Breast epithelium (tissue), 4 donors: Measurements from ENCODE around the gene AP4S1. TPM values are rescaled to one million over a fixed set of nuclear protein-coding genes. Genes with fewer than 3 reads are reported as not detected.
"Not testable (repeated sequence)": the region's sequence is repeated elsewhere in the genome, so short reads cannot be mapped to it uniquely, and the experiment has no call there.

Experiments
- DNase-seq, 2 donors: peaks; one replicate each; pipeline ENCODE4 v3.0.0-alpha.2; 2019; ENCODE audit warnings: low spot score in 2 of 2
- H3K27ac ChIP-seq, 2 donors: fragments of 200-600 bp; sonication (generic) in 1 of 2; one replicate each; pipeline ENCODE4 v1.5.1; 2016 to 2019; ENCODE audit warnings: mild to moderate bottlenecking in 1 of 2
- H3K27me3 ChIP-seq, 2 donors: fragments of 200-600 bp; sonication (generic) in 1 of 2; one replicate each; pipeline versions ENCODE4 v1.5.1 to v1.6.0; 2017 to 2019; ENCODE audit warnings: control low read depth in 1 of 2, mild to moderate bottlenecking in 1 of 2
- H3K36me3 ChIP-seq: fragments of 200-600 bp; one replicate; pipeline ENCODE4 v1.5.1; 2019
- H3K4me1 ChIP-seq, 2 donors: fragments of 200-600 bp; sonication (generic); one replicate each; pipeline ENCODE4 v1.5.1; 2016 to 2019; ENCODE audit warnings: control low read depth in 1 of 2
- H3K4me3 ChIP-seq, 3 donors: fragments of 200-600 bp; sonication (generic); 1 replicate in 2 of 3; 2 replicates in 1 of 3; pipeline ENCODE4 v1.5.1; 2016 to 2019; ENCODE audit warnings: mild to moderate bottlenecking in 3 of 3, moderate library complexity in 2 of 3
- H3K9me3 ChIP-seq, 2 donors: fragments of 200-600 bp; sonication (generic) in 1 of 2; one replicate each; pipeline ENCODE4 v1.5.1; 2016 to 2019; ENCODE audit warnings: control low read depth in 1 of 2
- POLR2A ChIP-seq: fragments of 450-650 bp; IDR thresholded peaks from one replicate; pipeline ENCODE4 v1.6.1; 2016; ENCODE audit warnings: antibody characterized with exemption, mild to moderate bottlenecking, moderate library complexity
- POLR2AphosphoS5 ChIP-seq, 3 donors: sonication (generic); formaldehyde crosslinking; IDR thresholded peaks; one replicate each; pipeline ENCODE4 v1.6.1; 2017; ENCODE audit warnings: antibody characterized with exemption in 3 of 3
- intact Hi-C: fragments of 100-400 bp; cut with DNase I; formaldehyde crosslinking; loops from one replicate; pipeline ENCODE4 v1.15.1; 2023; ENCODE audit warnings: low total_unique reads
- total RNA-seq, 3 donors: library from RNA; depleted of rRNA; stranded (reverse); fragments of >200 nt; gene quantifications; one replicate each; pipeline ENCODE4 v1.1.0, GENCODE V29; 2016
- TF ChIP-seq, protein P1 (sequence below), 3 donors: fragments of 450-650 bp; IDR thresholded peaks; one replicate each; pipeline ENCODE4 v1.5.1; 2016 to 2017; ENCODE audit warnings: antibody characterized with exemption in 3 of 3, mild to moderate bottlenecking in 3 of 3, moderate library complexity in 3 of 3

AP4S1 gene
- total RNA-seq: 10 to 100 TPM in 1 of 3 donors, 1 to 10 TPM in 2; 4.5 to 11.1 (median 5.2) TPM

DNA sequence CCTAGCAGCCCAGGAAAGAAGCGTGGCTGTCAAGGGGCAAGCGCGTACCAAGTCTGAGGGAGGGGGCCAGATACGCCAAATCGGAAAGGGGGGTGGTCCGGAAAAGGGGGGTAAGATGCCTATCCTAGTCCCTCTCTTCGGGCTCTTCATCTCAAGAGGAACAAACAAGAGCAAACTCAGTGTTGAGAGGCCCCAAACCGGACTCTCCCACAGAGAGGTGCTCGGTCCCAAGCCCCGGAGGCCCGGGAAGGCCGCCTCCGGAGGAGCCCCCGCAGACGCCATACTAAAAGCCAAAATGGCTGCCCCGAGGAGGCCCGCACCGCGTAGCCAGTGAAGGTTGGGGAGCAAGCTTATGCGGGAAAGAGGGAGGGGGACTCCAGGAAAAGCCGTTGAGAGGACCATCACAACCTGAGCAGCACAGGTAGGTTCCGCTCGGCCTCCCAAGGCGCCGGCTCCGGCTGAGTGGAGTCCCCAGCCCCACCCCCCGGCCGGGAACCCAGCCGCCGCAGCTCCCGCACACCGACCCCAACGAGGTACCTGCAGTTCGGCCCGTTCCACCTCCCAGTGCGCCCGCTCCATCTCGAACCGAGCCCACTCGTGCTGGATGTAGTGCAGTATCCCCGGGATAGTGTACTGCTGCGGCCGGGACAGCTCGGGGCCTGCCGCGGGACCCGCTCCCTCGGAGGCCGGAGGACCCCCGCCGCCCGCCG is at the start of gene AP4S1:
Gene AP4S1 (plus strand): TSS at position 283 of the 710 bp plus-strand sequence. CDS start 40,548 bp downstream, outside the sequence.
- no peaks in the 10 kb centered on the region for H3K9me3 ChIP-seq
- TF ChIP-seq POLR2A (no peak), POLR2AphosphoS5 (IDR thresholded peaks at IDR 0.05) (peak in 2 of 3 donors; percentile 9 to 50)
- TF ChIP-seq, protein P1, sequence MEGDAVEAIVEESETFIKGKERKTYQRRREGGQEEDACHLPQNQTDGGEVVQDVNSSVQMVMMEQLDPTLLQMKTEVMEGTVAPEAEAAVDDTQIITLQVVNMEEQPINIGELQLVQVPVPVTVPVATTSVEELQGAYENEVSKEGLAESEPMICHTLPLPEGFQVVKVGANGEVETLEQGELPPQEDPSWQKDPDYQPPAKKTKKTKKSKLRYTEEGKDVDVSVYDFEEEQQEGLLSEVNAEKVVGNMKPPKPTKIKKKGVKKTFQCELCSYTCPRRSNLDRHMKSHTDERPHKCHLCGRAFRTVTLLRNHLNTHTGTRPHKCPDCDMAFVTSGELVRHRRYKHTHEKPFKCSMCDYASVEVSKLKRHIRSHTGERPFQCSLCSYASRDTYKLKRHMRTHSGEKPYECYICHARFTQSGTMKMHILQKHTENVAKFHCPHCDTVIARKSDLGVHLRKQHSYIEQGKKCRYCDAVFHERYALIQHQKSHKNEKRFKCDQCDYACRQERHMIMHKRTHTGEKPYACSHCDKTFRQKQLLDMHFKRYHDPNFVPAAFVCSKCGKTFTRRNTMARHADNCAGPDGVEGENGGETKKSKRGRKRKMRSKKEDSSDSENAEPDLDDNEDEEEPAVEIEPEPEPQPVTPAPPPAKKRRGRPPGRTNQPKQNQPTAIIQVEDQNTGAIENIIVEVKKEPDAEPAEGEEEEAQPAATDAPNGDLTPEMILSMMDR (IDR thresholded peaks at IDR 0.05): no peak
- peak within 1 kb of the TSS; percentile 89 to 100 (median 95) for H3K4me3 ChIP-seq
- H3K27ac ChIP-seq: peak within 1 kb of the TSS; percentile 100
- intact Hi-C loops: no loop called here
- peak; percentile 34 to 57 for DNase-seq
- no peaks in the 10 kb centered on the region for H3K36me3 ChIP-seq
- H3K27me3 ChIP-seq: no peaks in the 10 kb centered on the region
- peaks cover 3 to 7% of the 10 kb centered on the region in 2 donors for H3K4me1 ChIP-seq

DNA sequence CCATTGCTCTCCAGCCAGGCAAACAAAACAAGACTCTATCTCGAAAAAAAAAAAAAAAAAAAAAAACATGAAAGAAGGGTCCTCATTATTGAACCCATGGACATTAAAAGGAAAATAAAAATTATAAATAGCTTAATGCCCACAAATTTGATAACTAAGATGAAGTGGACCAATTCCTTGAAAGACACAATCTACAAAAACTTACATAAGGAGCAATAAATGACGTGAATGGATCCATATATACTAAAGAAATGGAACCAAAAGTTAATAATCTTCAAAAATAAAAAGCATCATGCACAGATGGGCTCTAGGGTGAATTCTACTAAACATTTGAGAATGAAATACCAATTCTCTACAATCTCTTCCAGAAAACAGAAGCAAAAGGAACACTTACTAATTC is 47.7 kb upstream of the AP4S1 start:
- intact Hi-C loops: no loop called here
- H3K4me1 ChIP-seq: no peaks in the 10 kb centered on the region

GRCh38 chr14:30980106-30980704 is 45.2 kb upstream of the AP4S1 start:
- TF ChIP-seq, protein P1 (IDR thresholded peaks at IDR 0.05): peak in 2 of 3 donors; percentile 37 to 47
- H3K27me3 ChIP-seq, H3K4me3 ChIP-seq, DNase-seq, H3K9me3 ChIP-seq, H3K4me1 ChIP-seq, intact Hi-C loops, H3K36me3 ChIP-seq, H3K27ac ChIP-seq: not testable (repeated sequence)

More for the DNA sequence above, 47.7 kb upstream of the AP4S1 start:
- Histone ChIP-seq H3K27me3 (no peaks in the 10 kb centered on the region), H3K4me3 (no peak overlapping the region), H3K36me3 (no peaks in the 10 kb centered on the region), H3K27ac (no peak overlapping the region), H3K9me3 (no peaks in the 10 kb centered on the region)
- no peak for DNase-seq
- TF ChIP-seq POLR2A (no peak), POLR2AphosphoS5 (IDR thresholded peaks at IDR 0.05) (no peak)
- TF ChIP-seq, protein P1 (IDR thresholded peaks at IDR 0.05): no peak

DNA sequence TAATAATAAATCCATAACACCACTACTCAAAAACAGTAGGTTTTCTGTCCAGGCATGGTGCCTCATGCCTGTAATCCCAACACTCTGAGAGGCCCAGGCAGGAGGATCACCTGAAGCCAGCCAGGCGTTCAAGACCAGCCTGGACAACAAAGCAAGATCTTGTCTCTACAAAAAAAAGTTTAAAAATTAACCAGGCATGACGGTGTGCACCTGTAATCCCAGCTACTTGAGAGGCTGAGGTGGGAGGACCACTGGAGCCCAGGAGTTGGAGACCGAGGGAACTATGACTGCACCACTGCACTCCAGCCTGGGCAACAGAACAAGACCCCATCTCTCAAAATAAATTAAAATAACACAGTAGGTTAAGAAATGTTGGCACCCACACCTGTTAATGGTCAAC is 44.5 kb upstream of the AP4S1 start:
- TF ChIP-seq, protein P1 (IDR thresholded peaks at IDR 0.05): no peak
- TF ChIP-seq POLR2A (no peak), POLR2AphosphoS5 (IDR thresholded peaks at IDR 0.05) (no peak)
- H3K36me3 ChIP-seq: no peaks in the 10 kb centered on the region
- no peak overlapping the region for H3K27ac ChIP-seq
- no peaks in the 10 kb centered on the region for H3K4me1 ChIP-seq
- intact Hi-C loops: no loop called here
- no peak for DNase-seq
- H3K27me3 ChIP-seq: no peaks in the 10 kb centered on the region
- no peaks in the 10 kb centered on the region for H3K9me3 ChIP-seq
- no peak overlapping the region for H3K4me3 ChIP-seq

GRCh38 chr14:30982533-30982932 is 42.9 kb upstream of the AP4S1 start:
- Histone ChIP-seq H3K9me3 (no peaks in the 10 kb centered on the region), H3K4me3 (no peak overlapping the region), H3K36me3 (no peaks in the 10 kb centered on the region), H3K4me1 (no peaks in the 10 kb centered on the region), H3K27me3 (no peaks in the 10 kb centered on the region), H3K27ac (no peak overlapping the region)
- intact Hi-C loops: no loop called here
- TF ChIP-seq, protein P1 (IDR thresholded peaks at IDR 0.05): no peak
- TF ChIP-seq POLR2A (no peak), POLR2AphosphoS5 (IDR thresholded peaks at IDR 0.05) (no peak)
- no peak for DNase-seq
